Stomach (tissue), 9 donors: ENCODE results near the gene CACNA1G. TPM values are rescaled to one million over a fixed set of nuclear protein-coding genes. Genes with fewer than 3 reads are reported as not detected.
A peak's percentile ranks its signal among the peaks of the same experiment; 100 is the strongest.

Experiments
- DNase-seq, 2 donors: peaks; one replicate each; pipeline versions ENCODE4 v3.0.0 to v3.0.0-alpha.2; 2013 to 2019
- H3K27ac ChIP-seq, 5 donors: fragments of 200-600 bp in 4 of 5; sonication (generic) in 4 of 5; one replicate each; pipeline ENCODE4 v1.5.1; 2013 to 2019; ENCODE audit warnings: mild to moderate bottlenecking in 1 of 5, moderate library complexity in 1 of 5
- H3K27me3 ChIP-seq, 3 donors: fragments of 200-600 bp; sonication (generic); one replicate each; pipeline ENCODE4 v1.5.1; 2017 to 2019; ENCODE audit warnings: mixed run types in 1 of 3
- H3K36me3 ChIP-seq, 4 donors: fragments of 200-600 bp; sonication (generic); 1 replicate in 3 of 4; 2 replicates in 1 of 4; pipeline ENCODE4 v1.5.1; 2016 to 2019
- H3K4me1 ChIP-seq, 4 donors: fragments of 200-600 bp; sonication (generic); one replicate each; pipeline ENCODE4 v1.5.1; 2016 to 2019
- H3K4me3 ChIP-seq, 4 donors: fragments of 200-600 bp; sonication (generic) in 3 of 4; one replicate each; pipeline ENCODE4 v1.5.1; 2016 to 2019; ENCODE audit warnings: mild to moderate bottlenecking in 1 of 4
- H3K9me3 ChIP-seq, 4 donors: fragments of 200-600 bp; sonication (generic); one replicate each; pipeline ENCODE4 v1.5.1; 2016 to 2019
- CTCF ChIP-seq, 7 experiments: fragments of 450-650 bp in 4 of 7; fragments of 200-600 bp in 3 of 7; sonication (generic) in 3 of 7; IDR thresholded peaks; one replicate each; pipeline ENCODE4 v1.5.1; 2016 to 2019; ENCODE audit warnings: antibody characterized with exemption in 7 of 7, control low read depth in 2 of 7, mild to moderate bottlenecking in 1 of 7
- EP300 ChIP-seq: sonication (generic); formaldehyde crosslinking; IDR thresholded peaks from one replicate; pipeline ENCODE4 v1.6.1; 2017; ENCODE audit warnings: antibody characterized with exemption
- POLR2A ChIP-seq, 4 donors: fragments of 450-650 bp; IDR thresholded peaks; one replicate each; pipeline ENCODE4 v1.6.1; 2016; ENCODE audit warnings: antibody characterized with exemption in 4 of 4, control low read depth in 2 of 4, mild to moderate bottlenecking in 1 of 4, moderate library complexity in 1 of 4
- POLR2AphosphoS5 ChIP-seq, 3 donors: sonication (generic); formaldehyde crosslinking; IDR thresholded peaks; one replicate each; pipeline ENCODE4 v1.6.1; 2016; ENCODE audit warnings: antibody characterized with exemption in 3 of 3
- WGBS, 5 donors: extraction: QIAGEN DNeasy Blood & Tissue Kit in 3 of 5; methylation state at CpG; one replicate each; pipeline versions ENCODE4 v1.1.5 to v1.1.7; 2013 to 2018; 5-methylcytosine and 5-hydroxymethylcytosine counted together
- intact Hi-C: fragments of 100-400 bp; cut with DNase I; formaldehyde crosslinking; loops from one replicate; pipeline ENCODE4 v1.15.1; 2023; ENCODE audit warnings: low total_unique reads
- polyA plus RNA-seq, 3 donors: library from polyadenylated mRNA; stranded (reverse); fragments of 200-250 nt; gene quantifications; one replicate each; pipeline ENCODE4 v1.2.3, GENCODE V29; 2013
- total RNA-seq, 5 donors: library from RNA; depleted of rRNA; stranded (reverse); fragments of >200 nt; gene quantifications; one replicate each; pipeline versions ENCODE4 v1.1.0 to v1.2.3, GENCODE V29; 2014 to 2016
- donor health status: healthy with polysubstance abuse.
- donor health status: Bipolar disorder and iron deficiency.
- donor health status: healthy.

CACNA1G gene
- total and polyA plus RNA-seq, 8 donors = 0.06 to 3.7 (median 1.1) TPM; not detected in 4

GRCh38 chr17:50536683-50537646 is 23.6 kb upstream of the CACNA1G start:
- WGBS, 5 donors = 75 to 86% (median 79%) methylated on average over 41 to 45 of the region's 45 CpGs

GRCh38 chr17:50537721-50538548 is 22.6 kb upstream of the CACNA1G start:
- H3K9me3 ChIP-seq = no peaks in the 10 kb centered on the region
- H3K4me3 ChIP-seq = peak overlapping the region in 2 of 4 donors; percentile 22 to 58
- H3K4me1 ChIP-seq = peaks cover 52 to 92% (median 88%) of the 10 kb centered on the region in 4 donors
- H3K27ac ChIP-seq = peak overlapping the region; percentile 17 to 91 (median 52)
- peaks cover 12 to 49% (median 32%) of the 10 kb centered on the region in 4 donors for H3K36me3 ChIP-seq
- 74 to 78% (median 77%) methylated on average over 18 to 20 of the region's 20 CpGs for WGBS, 5 donors
- DNase-seq = no peak
- intact Hi-C loops = loop anchor here (10.0 kb wide), 1 partner anchor 53 kb away; no protein-coding TSS in a partner anchor
- peaks cover 0 to 20% (median 9%) of the 10 kb centered on the region in 3 donors for H3K27me3 ChIP-seq
- TF ChIP-seq POLR2A (IDR thresholded peaks at IDR 0.05) = no peak
- no peak for TF ChIP-seq CTCF (IDR thresholded peaks at IDR 0.05)
- TF ChIP-seq POLR2AphosphoS5 (IDR thresholded peaks at IDR 0.05) = no peak
- no peak for TF ChIP-seq EP300

More at GRCh38 chr17:50536683-50537646, 23.6 kb upstream of the CACNA1G start:
- H3K9me3 ChIP-seq = no peaks in the 10 kb centered on the region
- DNase-seq = no peak
- no peak for TF ChIP-seq CTCF (IDR thresholded peaks at IDR 0.05)
- H3K27me3 ChIP-seq = peaks cover 0 to 29% (median 19%) of the 10 kb centered on the region in 3 donors
- peaks cover 12 to 49% (median 32%) of the 10 kb centered on the region in 4 donors for H3K36me3 ChIP-seq
- peak overlapping the region in 2 of 4 donors; percentile 22 to 58 for H3K4me3 ChIP-seq
- intact Hi-C loops = loop anchor here (10.0 kb wide), 1 partner anchor 52 kb away; no protein-coding TSS in a partner anchor
- H3K27ac ChIP-seq = peak overlapping the region in 4 of 5 donors; percentile 26 to 91 (median 76)
- H3K4me1 ChIP-seq = peaks cover 54 to 92% (median 88%) of the 10 kb centered on the region in 4 donors

GRCh38 chr17:50538549-50539410 is 21.7 kb upstream of the CACNA1G start:
- Histone ChIP-seq H3K4me3 (no peak overlapping the region), H3K9me3 (no peaks in the 10 kb centered on the region), H3K4me1 (peaks cover 58 to 90% (median 88%) of the 10 kb centered on the region in 4 donors), H3K36me3 (peaks cover 12 to 49% (median 32%) of the 10 kb centered on the region in 4 donors), H3K27me3 (peaks cover 0 to 11% (median under 1%) of the 10 kb centered on the region in 3 donors), H3K27ac (peak overlapping the region in 4 of 5 donors; percentile 17 to 92 (median 54))
- no peak for DNase-seq
- no peak for TF ChIP-seq CTCF (IDR thresholded peaks at IDR 0.05)
- TF ChIP-seq POLR2A (IDR thresholded peaks at IDR 0.05) = no peak
- TF ChIP-seq POLR2AphosphoS5 (IDR thresholded peaks at IDR 0.05) = no peak
- TF ChIP-seq EP300 = no peak
- 50 to 78% (median 59%) methylated on average over 13 to 20 of the region's 20 CpGs for WGBS, 5 donors
- intact Hi-C loops = loop anchor here (10.0 kb wide), 1 partner anchor 54 kb away; no protein-coding TSS in a partner anchor
